ENCODE results near the gene RNF224. TPM values are rescaled to one million over a fixed set of nuclear protein-coding genes. Genes with fewer than 3 reads are reported as not detected.

The RNF224 gene
- total and polyA plus RNA-seq, 4 donors, result not detected

- TF ChIP-seq ZBTB33 (IDR thresholded peaks at IDR 0.05) (no peak), REST (IDR thresholded peaks at IDR 0.05) (no peak), RXRA (IDR thresholded peaks at IDR 0.05) (no peak)
Measured at GRCh38 chr9:137205126-137206069, 21.9 kb upstream of the RNF224 start, which contains the start of the genes NDOR1 and TMEM203 (continued).

- Histone ChIP-seq H3K36me3 (ENCODE audit: control insufficient read depth in 4 of 4, insufficient read depth in 3 of 4, low read depth in 1 of 4, low read length in 3 of 4) (peaks cover 0 to 5% (median 0%) of the 10 kb centered on the region in 4 donors), H3K4me3 (ENCODE audit: low read depth in 1 of 3, low read length in 3 of 3) (peak overlapping the region in 1 of 3 donors; percentile 96), H3K27me3 (ENCODE audit: control insufficient read depth in 4 of 4, insufficient read depth in 4 of 4, low read length in 3 of 4) (no peaks in the 10 kb centered on the region), H3K4me1 (ENCODE audit: control insufficient read depth in 4 of 4, insufficient read depth in 4 of 4, low read length in 3 of 4) (peaks cover 20 to 53% (median 48%) of the 10 kb centered on the region in 4 donors), H3K27ac (ENCODE audit: low read depth in 1 of 2, low read length in 2 of 2) (no peak overlapping the region), H3K9me3 (ENCODE audit: control insufficient read depth in 4 of 4, low read length in 3 of 4) (no peaks in the 10 kb centered on the region), H3K9ac (ENCODE audit: low read depth in 1 of 2, low read length in 2 of 2) (no peak overlapping the region)
- TF ChIP-seq RAD21 (IDR thresholded peaks at IDR 0.05) (no peak), YY1 (IDR thresholded peaks at IDR 0.05) (no peak), HNF4G (IDR thresholded peaks at IDR 0.05) (no peak), NR2F2 (IDR thresholded peaks at IDR 0.05) (no peak), HNF4A (conservative IDR thresholded peaks at IDR 0.05) (no peak), FOXA1 (IDR thresholded peaks at IDR 0.05) (no peak), ZBTB33 (IDR thresholded peaks at IDR 0.05) (no peak), MAX (IDR thresholded peaks at IDR 0.05) (no peak), REST (IDR thresholded peaks at IDR 0.05) (no peak), JUND (IDR thresholded peaks at IDR 0.05) (no peak), FOXA2 (IDR thresholded peaks at IDR 0.05) (no peak), GABPA (IDR thresholded peaks at IDR 0.05 in 1 of 2, conservative IDR thresholded peaks at IDR 0.05 in 1 of 2) (no peak), TAF1 (conservative IDR thresholded peaks at IDR 0.05) (no peak), EGR1 (IDR thresholded peaks at IDR 0.05; ENCODE audit: low read depth in 2 of 2) (no peak)
- DNase-seq (ENCODE audit: low spot score), result no peak
- 79% methylated on average over 7 of the region's 7 CpGs for WGBS
Measured at GRCh38 chr9:137206602-137207001, 20.7 kb upstream of the RNF224 start.
